ENCODE data around the gene CDC42EP4.

CDC42EP4 gene

DNA sequence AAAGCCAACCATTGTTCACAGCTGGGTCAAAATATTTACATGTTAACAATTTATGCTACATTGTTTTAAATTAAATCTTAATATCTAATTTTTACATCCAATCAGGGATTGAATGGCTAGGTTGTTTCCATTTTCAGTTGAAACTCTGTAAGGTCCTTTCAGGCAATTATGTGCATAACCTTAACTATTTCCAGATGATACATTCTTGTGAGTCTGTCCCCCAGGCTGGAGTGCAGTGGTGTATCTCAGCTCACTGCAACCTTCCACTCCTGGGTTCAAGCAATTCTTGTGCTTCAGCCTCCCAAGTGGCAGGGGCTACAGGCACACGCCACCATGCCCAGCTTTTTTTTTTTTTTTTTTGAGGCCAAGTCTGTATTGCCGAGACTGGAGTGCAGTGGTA, 10.4 kb downstream of the CDC42EP4 start:
- H3K27ac ChIP-seq, result no peak overlapping the region

GRCh38 chr17:73300392-73300791, 11.4 kb downstream of the CDC42EP4 start:
- no peak overlapping the region for H3K27ac ChIP-seq
- TF ChIP-seq ZFX (IDR thresholded peaks at IDR 0.05) (no peak), CTCF (conservative IDR thresholded peaks at IDR 0.05) (no peak)

More for the DNA sequence above, 10.4 kb downstream of the CDC42EP4 start:
- TF ChIP-seq CTCF (conservative IDR thresholded peaks at IDR 0.05), result no peak
- TF ChIP-seq ZFX (IDR thresholded peaks at IDR 0.05), result no peak

DNA sequence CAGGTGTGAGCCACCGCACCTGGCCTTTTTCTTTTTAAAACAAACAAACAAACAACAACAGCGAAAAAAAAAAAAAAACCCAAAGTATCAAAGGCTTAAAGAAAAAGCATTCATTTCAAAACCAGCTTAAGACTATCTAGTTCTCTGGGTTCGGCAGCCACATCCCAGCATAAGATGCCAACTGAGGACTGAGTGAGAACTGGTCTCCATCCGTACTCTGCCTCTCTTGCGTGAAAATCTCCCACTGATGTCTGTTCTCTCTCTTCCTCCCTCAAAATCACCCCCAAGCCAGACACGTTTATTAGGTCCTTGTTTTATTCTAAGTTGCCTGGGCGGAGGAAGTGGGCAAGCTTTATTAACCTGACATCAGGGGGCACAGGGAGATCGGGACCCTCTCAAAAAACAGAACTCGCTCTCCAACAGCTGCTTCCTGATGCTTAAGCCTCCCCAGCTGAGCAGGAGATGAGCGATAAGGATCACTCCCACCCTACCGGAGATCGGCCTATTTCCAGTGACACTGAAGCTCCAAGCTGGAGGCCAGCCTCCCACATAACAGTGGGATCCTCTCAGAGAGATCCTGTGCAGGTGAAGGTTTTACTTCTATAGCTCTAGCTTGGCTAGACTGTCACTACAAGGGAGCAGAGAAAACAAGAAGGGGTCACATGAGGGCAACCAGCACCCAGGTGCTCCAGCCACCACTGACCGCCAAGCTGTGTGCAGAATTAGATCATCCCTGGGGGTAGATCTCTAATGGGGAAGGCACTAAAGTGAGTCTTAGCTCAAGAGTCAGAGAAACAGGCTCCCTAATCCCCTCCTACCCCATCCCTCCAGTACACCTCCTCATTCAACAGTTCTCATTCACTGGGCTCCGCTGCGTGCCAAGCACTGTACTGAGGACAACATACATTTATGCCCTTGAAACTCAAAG, 13.6 kb downstream of the CDC42EP4 start:
- TF ChIP-seq ZFX (IDR thresholded peaks at IDR 0.05), result no peak
- TF ChIP-seq CTCF (conservative IDR thresholded peaks at IDR 0.05), result no peak
- H3K27ac ChIP-seq, result peak overlapping the region; percentile 3; the same call in 1 of the 2 replicates

DNA sequence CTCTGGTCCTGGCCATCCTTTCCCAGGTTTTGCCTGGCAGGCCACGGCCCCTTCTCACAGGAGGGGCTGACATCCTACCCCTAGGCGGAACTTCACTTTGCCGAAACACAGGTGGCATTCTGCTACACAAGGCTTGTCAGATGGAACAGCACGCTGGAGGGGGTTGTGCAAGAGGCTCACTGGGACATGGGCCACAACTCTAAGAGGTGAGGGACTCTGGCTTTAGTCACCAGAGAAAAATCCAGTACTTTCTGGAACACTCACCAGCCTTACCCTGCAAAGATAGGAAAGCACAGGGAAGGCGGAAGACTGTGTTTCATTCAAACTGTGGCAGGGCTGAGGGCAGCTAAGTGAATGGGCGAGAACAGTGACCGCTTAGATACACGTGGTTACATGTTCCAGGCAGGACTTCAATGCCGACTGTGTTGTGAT, 18.3 kb downstream of the CDC42EP4 start:
- H3K27ac ChIP-seq, result no peak overlapping the region
- no peak for TF ChIP-seq ZFX (IDR thresholded peaks at IDR 0.05)
- TF ChIP-seq CTCF (conservative IDR thresholded peaks at IDR 0.05), result no peak

DNA sequence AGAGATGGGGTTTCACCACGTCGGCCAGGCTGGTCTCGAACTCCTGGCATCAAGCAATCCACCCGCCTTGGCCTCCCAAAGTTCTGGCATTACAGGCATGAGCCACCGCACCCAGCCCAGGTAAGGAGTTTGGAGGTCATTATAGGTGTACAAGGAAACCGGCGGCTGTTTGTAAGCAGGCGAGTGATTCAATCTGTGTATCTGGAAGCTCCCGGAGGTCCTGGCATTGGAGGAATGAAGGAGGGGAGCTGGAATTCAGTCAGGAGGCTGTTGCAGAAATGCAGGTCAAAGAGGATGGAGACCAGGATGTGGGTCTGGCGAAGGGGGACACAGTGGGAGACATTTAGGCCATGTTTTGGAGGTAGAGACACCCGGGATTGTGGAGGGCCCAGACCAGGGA, 18.8 kb downstream of the CDC42EP4 start:
- TF ChIP-seq ZFX (IDR thresholded peaks at IDR 0.05), result no peak
- no peak for TF ChIP-seq CTCF (conservative IDR thresholded peaks at IDR 0.05)
- no peak overlapping the region for H3K27ac ChIP-seq

- H3K27ac ChIP-seq, result peak overlapping the region; percentile 84
These were observed 19.7 kb downstream of the CDC42EP4 start for GRCh38 chr17:73292031-73292531.

More at GRCh38 chr17:73292031-73292531, 19.7 kb downstream of the CDC42EP4 start:
- TF ChIP-seq ZFX (IDR thresholded peaks at IDR 0.05) (no peak), CTCF (conservative IDR thresholded peaks at IDR 0.05) (no peak)
